Activated CD4-positive, alpha-beta T cell treated with anti-CD3 and anti-CD28 coated beads for 36 hours (primary cell): ENCODE results near the gene C9orf153. TPM values are rescaled to one million over a fixed set of nuclear protein-coding genes. Genes with fewer than 3 reads are reported as not detected.
"Not testable (repeated sequence)": the region's sequence is repeated elsewhere in the genome, so short reads cannot be mapped to it uniquely, and the experiment has no call there.

ENCODE experiments used
- ATAC-seq: fragments of 200-7000 bp; cut with Tn5 transposase; one replicate; pipeline ENCODE4 v1.10.0; 2021; ENCODE audit warnings: mild to moderate bottlenecking, moderate library complexity
- CTCF ChIA-PET: fragments of 350-600 bp; sonication (Branson Sonifier 250); formaldehyde crosslinking; loops from one replicate; lab custom pipeline; 2021; ENCODE audit warnings: antibody characterized with exemption; lab: Charles Lee
- POLR2A ChIA-PET: fragments of 350-600 bp; sonication (Branson Sonifier 250); formaldehyde crosslinking; loops from one replicate; lab custom pipeline; 2021; ENCODE audit warnings: antibody characterized with exemption, inconsistent platforms; lab: Charles Lee
- DNase-seq: peaks from one replicate; pipeline ENCODE4 v3.0.0-alpha.2; 2020
- H3K27ac Mint-ChIP-seq: one replicate; pipeline ENCODE4 v1.8.0; 2021; ENCODE audit warnings: mixed read lengths
- H3K27me3 Mint-ChIP-seq: one replicate; pipeline ENCODE4 v1.8.0; 2021; ENCODE audit warnings: mixed read lengths
- H3K36me3 Mint-ChIP-seq: one replicate; pipeline ENCODE4 v1.8.0; 2021; ENCODE audit warnings: low read depth, mixed read lengths
- H3K4me1 Mint-ChIP-seq: one replicate; pipeline ENCODE4 v1.8.0; 2021; ENCODE audit warnings: mixed read lengths
- H3K4me3 Mint-ChIP-seq: one replicate; pipeline ENCODE4 v1.8.0; 2021; ENCODE audit warnings: mild to moderate bottlenecking, moderate library complexity, mixed read lengths
- H3K9me3 Mint-ChIP-seq: one replicate; pipeline ENCODE4 v1.8.0; 2021; ENCODE audit warnings: low read depth, mixed read lengths
- intact Hi-C, 2 experiments: fragments of 100-400 bp; cut with DNase I in 1 of 2; cut with micrococcal nuclease in 1 of 2; formaldehyde crosslinking; loops; one replicate each; pipeline versions ENCODE4 v1.14.2 to v1.15.1; 2022 to 2024; cut with DNase I, micrococcal nuclease
- total RNA-seq, 2 experiments: library from RNA; stranded (reverse); gene quantifications; one replicate each; pipeline ENCODE4 v1.2.3, GENCODE V29; 2021

Gene C9orf153
- total RNA-seq, 2 experiments from 2014 or later: 0.25 to 0.46 TPM

DNA sequence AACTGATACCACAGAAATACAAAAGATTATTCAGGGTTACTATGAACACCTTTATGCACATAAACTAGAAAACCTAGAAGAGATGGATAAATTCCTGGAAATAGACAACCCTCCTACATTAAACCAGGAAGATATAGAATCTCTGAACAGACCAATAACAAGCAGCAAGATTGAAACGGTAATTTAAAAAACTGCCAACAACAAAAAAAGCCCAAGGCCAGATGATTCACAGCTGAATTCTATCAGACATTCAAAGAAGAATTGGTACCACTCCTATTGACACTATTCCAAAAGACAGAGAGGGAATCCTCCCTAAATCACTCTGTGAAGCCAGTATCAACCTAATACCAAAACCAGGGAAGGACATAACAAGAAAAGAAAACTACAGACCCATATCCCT is 68.8 kb downstream of the C9orf153 start:
- POLR2A ChIA-PET, ATAC-seq, H3K36me3 Mint-ChIP-seq, DNase-seq, H3K27me3 Mint-ChIP-seq, intact Hi-C loops, H3K27ac Mint-ChIP-seq, H3K4me1 Mint-ChIP-seq, H3K4me3 Mint-ChIP-seq: not testable (repeated sequence)
- CTCF ChIA-PET: interaction anchor here (1.3 to 1.5 kb wide), 2 partner anchors 10 to 11 kb away, joined by 3 to 5 read pairs; no protein-coding TSS in a partner anchor
- peaks cover 22% of the 10 kb centered on the region for H3K9me3 Mint-ChIP-seq

GRCh38 chr9:86187121-86187520 is 72.3 kb downstream of the C9orf153 start:
- H3K27ac Mint-ChIP-seq: no peak overlapping the region
- ChIA-PET CTCF (no interaction called here), POLR2A (no interaction called here)
- H3K4me1 Mint-ChIP-seq: no peaks in the 10 kb centered on the region
- ATAC-seq (no peak), DNase-seq (no peak)
- peaks cover 3% of the 10 kb centered on the region for H3K36me3 Mint-ChIP-seq
- intact Hi-C loops: no loop called here
- H3K4me3 Mint-ChIP-seq: no peak overlapping the region
- H3K27me3 Mint-ChIP-seq: no peaks in the 10 kb centered on the region
- H3K9me3 Mint-ChIP-seq: peaks cover 7% of the 10 kb centered on the region

DNA sequence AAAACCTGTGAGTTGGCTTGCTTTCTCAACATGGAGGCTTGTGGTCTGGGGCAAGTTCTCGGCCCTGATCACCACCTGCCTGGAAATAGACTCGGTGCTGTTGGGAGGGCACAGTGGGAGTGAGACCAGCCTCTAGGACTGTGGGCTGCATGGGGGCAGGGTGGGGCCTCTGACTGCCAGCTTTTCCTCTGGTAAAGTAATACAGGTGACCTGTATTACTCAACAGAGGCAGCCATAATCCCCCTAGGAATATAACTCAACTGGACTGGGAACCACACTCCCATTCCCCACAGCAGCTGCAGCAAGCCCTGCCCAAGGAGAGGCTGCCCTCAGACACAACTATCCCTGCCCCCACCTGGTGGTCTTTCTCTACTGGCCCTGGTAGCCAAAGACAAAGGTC is 72.8 kb downstream of the C9orf153 start:
- H3K36me3 Mint-ChIP-seq: peaks cover 3% of the 10 kb centered on the region
- ChIA-PET POLR2A (no interaction called here), CTCF (no interaction called here)
- no peak overlapping the region for H3K4me3 Mint-ChIP-seq
- no peaks in the 10 kb centered on the region for H3K4me1 Mint-ChIP-seq
- no peaks in the 10 kb centered on the region for H3K27me3 Mint-ChIP-seq
- peaks cover 4% of the 10 kb centered on the region for H3K9me3 Mint-ChIP-seq
- H3K27ac Mint-ChIP-seq: no peak overlapping the region
- ATAC-seq (no peak), DNase-seq (no peak)
- intact Hi-C loops: no loop called here

DNA sequence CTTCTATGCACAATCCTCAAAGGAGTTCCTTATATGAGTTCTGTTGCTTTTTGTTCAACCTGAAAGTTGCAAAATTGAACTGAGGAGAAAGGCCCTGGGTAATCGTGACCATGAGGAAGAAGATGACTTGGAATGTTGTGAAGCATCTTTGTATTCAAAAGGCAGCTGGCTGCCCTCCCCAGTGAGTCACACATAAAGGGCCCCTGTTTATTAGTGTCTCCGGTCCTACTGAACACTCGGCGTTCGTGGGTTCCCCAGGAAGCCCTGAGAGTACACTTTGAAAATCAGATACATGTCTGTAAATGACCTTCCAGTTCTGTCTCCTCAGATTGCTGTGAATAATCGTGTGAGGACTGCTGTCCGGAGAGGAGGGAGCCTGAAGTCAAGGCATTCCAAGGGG is 73.6 kb downstream of the C9orf153 start:
- ChIA-PET CTCF (interaction anchor here (0.8 to 1.1 kb wide), 2 partner anchors 16 to 286 kb away, joined by 3 read pairs; no protein-coding TSS in a partner anchor), POLR2A (no interaction called here)
- Mint-ChIP-seq H3K4me3 (no peak overlapping the region), H3K36me3 (no peaks in the 10 kb centered on the region), H3K4me1 (no peaks in the 10 kb centered on the region), H3K9me3 (no peaks in the 10 kb centered on the region), H3K27me3 (no peaks in the 10 kb centered on the region), H3K27ac (no peak overlapping the region)
- ATAC-seq (no peak), DNase-seq (no peak)
- intact Hi-C loops: no loop called here

DNA sequence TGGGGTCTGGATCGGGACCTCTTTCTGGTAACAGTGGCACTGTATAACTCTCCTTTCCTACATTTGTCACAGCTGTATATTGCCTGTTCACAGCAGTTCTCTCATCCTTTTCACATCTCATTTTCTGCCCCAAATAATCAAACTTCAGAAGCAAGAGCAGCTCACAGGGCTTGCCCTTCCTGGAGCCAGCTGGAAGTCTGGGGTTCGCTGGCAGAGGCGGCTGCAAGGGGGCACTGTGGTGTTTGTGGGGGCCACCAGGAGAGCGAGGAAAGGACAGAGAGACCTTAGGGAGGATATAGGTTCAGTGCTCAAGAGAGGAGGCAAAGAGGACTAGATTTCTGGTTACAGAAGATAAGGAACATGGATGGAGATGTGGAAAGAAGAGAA is 75.3 kb downstream of the C9orf153 start:
- ChIA-PET CTCF (no interaction called here), POLR2A (no interaction called here)
- H3K4me1 Mint-ChIP-seq: no peaks in the 10 kb centered on the region
- ATAC-seq (no peak), DNase-seq (no peak)
- intact Hi-C loops: no loop called here
- H3K27me3 Mint-ChIP-seq: no peaks in the 10 kb centered on the region
- no peak overlapping the region for H3K4me3 Mint-ChIP-seq
- H3K36me3 Mint-ChIP-seq: no peaks in the 10 kb centered on the region
- no peak overlapping the region for H3K27ac Mint-ChIP-seq
- no peaks in the 10 kb centered on the region for H3K9me3 Mint-ChIP-seq

GRCh38 chr9:86183229-86184137 is 76.0 kb downstream of the C9orf153 start:
- intact Hi-C loops: no loop called here
- H3K36me3 Mint-ChIP-seq: no peaks in the 10 kb centered on the region
- no peak overlapping the region for H3K4me3 Mint-ChIP-seq
- no peaks in the 10 kb centered on the region for H3K27me3 Mint-ChIP-seq
- POLR2A ChIA-PET: no interaction called here
- no peak overlapping the region for H3K27ac Mint-ChIP-seq
- ATAC-seq: no peak
- DNase-seq: no peak
- no peaks in the 10 kb centered on the region for H3K9me3 Mint-ChIP-seq
- no peaks in the 10 kb centered on the region for H3K4me1 Mint-ChIP-seq
- CTCF ChIA-PET: no interaction called here

DNA sequence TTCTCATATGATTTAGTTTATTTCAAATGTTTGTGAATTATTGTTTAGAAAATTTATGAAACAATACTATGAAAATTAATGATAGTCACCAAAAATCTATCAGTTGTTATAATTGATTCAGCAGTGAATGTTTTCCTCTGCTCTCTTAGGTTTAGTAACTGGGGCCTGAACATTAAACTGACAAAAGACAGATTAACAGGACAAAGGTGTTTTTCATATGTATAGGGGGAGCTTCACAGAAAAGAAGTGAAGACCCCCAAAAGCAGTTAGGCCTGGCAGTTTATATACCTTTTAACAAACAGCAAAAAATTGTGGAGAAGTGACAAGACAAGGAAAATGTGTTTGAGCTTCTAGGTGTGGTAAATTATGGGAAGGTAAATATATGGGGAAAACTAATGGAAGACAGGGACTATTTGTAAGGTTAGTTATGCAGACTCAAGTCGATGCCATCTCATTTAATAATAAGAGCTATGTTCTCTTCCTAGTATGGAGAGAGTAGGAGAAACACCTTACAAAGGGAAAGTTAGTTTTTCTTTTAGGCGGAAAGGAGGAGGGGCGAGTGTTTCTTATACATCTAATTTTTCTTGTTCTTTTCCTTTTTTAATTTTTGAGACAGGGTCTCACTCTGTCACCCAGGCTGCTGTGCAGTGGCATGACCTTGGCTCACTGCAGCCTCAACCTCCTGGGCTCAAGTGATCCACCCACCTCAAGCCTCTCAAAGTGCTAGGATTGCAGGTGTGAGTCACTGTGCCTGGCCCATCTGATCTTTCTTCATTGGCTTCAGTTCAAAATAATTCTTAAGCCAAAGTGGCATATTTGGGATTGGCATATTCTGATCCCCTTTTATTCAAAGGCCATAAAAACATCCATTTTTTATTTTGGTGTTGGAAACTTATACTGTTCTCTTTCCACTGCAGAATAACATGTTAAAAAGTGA is 77.8 kb downstream of the C9orf153 start:
- Mint-ChIP-seq H3K27ac (no peak overlapping the region), H3K27me3 (no peaks in the 10 kb centered on the region), H3K9me3 (no peaks in the 10 kb centered on the region), H3K4me3 (no peak overlapping the region), H3K4me1 (no peaks in the 10 kb centered on the region), H3K36me3 (no peaks in the 10 kb centered on the region)
- POLR2A ChIA-PET: interaction anchor here (0.6 kb wide), 1 partner anchor 524 kb away, joined by 5 read pairs; no protein-coding TSS in a partner anchor
- DNase-seq (no peak), ATAC-seq (no peak)
- CTCF ChIA-PET: interaction anchor here (0.7 kb wide), 1 partner anchor 231 kb away, joined by 3 read pairs; no protein-coding TSS in a partner anchor
- intact Hi-C loops: no loop called here

- ATAC-seq (no peak), DNase-seq (no peak)
- no peaks in the 10 kb centered on the region for H3K36me3 Mint-ChIP-seq
- no peaks in the 10 kb centered on the region for H3K4me1 Mint-ChIP-seq
- intact Hi-C loops: no loop called here
- CTCF ChIA-PET: no interaction called here
- no peaks in the 10 kb centered on the region for H3K9me3 Mint-ChIP-seq
- H3K4me3 Mint-ChIP-seq: no peak overlapping the region
- POLR2A ChIA-PET: no interaction called here
- no peaks in the 10 kb centered on the region for H3K27me3 Mint-ChIP-seq
- no peak overlapping the region for H3K27ac Mint-ChIP-seq
Observed at GRCh38 chr9:86178503-86178902, 81.0 kb downstream of the C9orf153 start.

- no peak overlapping the region for H3K27ac Mint-ChIP-seq
- POLR2A ChIA-PET: no interaction called here
Observed at GRCh38 chr9:86177995-86178394, 81.5 kb downstream of the C9orf153 start.

DNA sequence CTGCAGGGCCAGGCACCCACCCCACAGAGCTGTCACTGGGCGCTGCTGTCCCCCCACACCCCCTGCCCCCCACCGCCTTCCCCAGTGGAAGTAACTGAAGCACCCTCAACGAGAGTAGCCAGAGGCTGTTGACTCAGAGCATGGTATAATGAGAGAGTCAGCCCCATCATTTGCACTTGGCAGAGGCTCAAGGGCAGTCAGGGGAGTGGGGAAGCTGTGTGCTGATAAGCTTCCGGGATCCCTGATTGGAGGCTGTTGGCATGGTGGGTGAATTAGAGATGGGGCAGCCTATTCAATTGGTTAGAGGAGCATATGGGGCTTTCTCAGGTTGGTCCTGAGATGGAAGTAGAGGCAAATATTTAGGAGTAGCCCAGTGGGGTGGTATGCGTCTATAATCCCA is 83.0 kb downstream of the C9orf153 start:
- ATAC-seq (no peak), DNase-seq (no peak)
- Mint-ChIP-seq H3K9me3 (no peaks in the 10 kb centered on the region), H3K4me1 (no peaks in the 10 kb centered on the region), H3K4me3 (no peak overlapping the region), H3K27ac (no peak overlapping the region), H3K36me3 (no peaks in the 10 kb centered on the region), H3K27me3 (no peaks in the 10 kb centered on the region)
- intact Hi-C loops: no loop called here
- POLR2A ChIA-PET: no interaction called here
- CTCF ChIA-PET: interaction anchor here (1.1 kb wide), 1 partner anchor 25 kb away, joined by 3 read pairs; no protein-coding TSS in a partner anchor

More at GRCh38 chr9:86177995-86178394, 81.5 kb downstream of the C9orf153 start:
- Mint-ChIP-seq H3K36me3 (no peaks in the 10 kb centered on the region), H3K9me3 (no peaks in the 10 kb centered on the region), H3K4me3 (no peak overlapping the region), H3K4me1 (no peaks in the 10 kb centered on the region), H3K27me3 (no peaks in the 10 kb centered on the region)
- no peak for DNase-seq
- intact Hi-C loops: no loop called here
- no peak for ATAC-seq
- CTCF ChIA-PET: no interaction called here

GRCh38 chr9:86175743-86176456 is 83.6 kb downstream of the C9orf153 start:
- POLR2A ChIA-PET: no interaction called here
- Mint-ChIP-seq H3K27me3 (no peaks in the 10 kb centered on the region), H3K4me1 (no peaks in the 10 kb centered on the region), H3K36me3 (no peaks in the 10 kb centered on the region), H3K27ac (no peak overlapping the region), H3K4me3 (no peak overlapping the region), H3K9me3 (no peaks in the 10 kb centered on the region)
- ATAC-seq: no peak
- intact Hi-C loops: no loop called here
- no peak for DNase-seq
- CTCF ChIA-PET: interaction anchor here (1.1 kb wide), 1 partner anchor 26 kb away, joined by 3 read pairs; no protein-coding TSS in a partner anchor
